C4-2B (cell line): ENCODE results near the gene GLRB.

Experiments
- CTCF ChIP-seq: fragments of 450-650 bp; conservative IDR thresholded peaks from 2 replicates; pipeline ENCODE4 v1.5.1; 2017; ENCODE audit warnings: mild to moderate bottlenecking
- ZFX ChIP-seq: fragments of 450-650 bp; IDR thresholded peaks from 2 replicates; pipeline ENCODE4 v1.6.1; 2017

GRCh38 chr4:157096439-157096838, 20.5 kb downstream of the GLRB start:
- TF ChIP-seq CTCF (no peak), ZFX (no peak)
